Measurements from ENCODE around the gene NCAPG2. TPM values are rescaled to one million over a fixed set of nuclear protein-coding genes. Genes with fewer than 3 reads are reported as not detected.
A peak's percentile ranks its signal among the peaks of the same experiment; 100 is the strongest.

NCAPG2 gene
- total RNA-seq, 1 experiment from 2014 or later = 99.2 TPM

DNA sequence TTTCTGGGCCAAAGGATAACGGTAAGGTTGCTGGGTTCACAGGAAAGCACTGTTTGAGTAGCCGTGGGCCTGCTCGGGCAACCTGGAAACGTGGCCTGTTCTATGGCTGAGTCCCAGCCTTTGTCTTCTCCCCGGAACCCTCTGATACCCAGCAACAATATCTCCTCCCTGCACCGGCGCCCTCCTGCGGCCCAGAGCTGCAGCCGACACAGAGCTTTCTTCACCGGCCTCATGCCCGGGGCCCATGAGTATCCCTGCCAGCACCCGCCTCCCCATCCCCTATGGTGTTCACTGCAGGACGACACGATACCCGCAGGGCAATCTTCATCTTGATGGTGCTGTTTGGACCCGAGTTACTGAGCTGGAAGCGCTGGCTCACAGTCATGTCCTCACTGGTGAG is 38.6 kb upstream of the NCAPG2 start:
- Mint-ChIP-seq H3K36me3 (peaks cover 77% of the 10 kb centered on the region), H3K9me3 (no peaks in the 10 kb centered on the region), H3K4me1 (no peaks in the 10 kb centered on the region), H3K27me3 (ENCODE audit: low read depth) (no peaks in the 10 kb centered on the region; the same call in 1 of the 2 replicates), H3K4me3 (no peak overlapping the region), H3K27ac (peak overlapping the region; percentile 78)
- peak; percentile 64; the same call in 1 of the 2 replicates for TF ChIP-seq ZNF121 (CRISPR knock-in tag; IDR thresholded peaks at IDR 0.05)
- TF ChIP-seq, protein P1, sequence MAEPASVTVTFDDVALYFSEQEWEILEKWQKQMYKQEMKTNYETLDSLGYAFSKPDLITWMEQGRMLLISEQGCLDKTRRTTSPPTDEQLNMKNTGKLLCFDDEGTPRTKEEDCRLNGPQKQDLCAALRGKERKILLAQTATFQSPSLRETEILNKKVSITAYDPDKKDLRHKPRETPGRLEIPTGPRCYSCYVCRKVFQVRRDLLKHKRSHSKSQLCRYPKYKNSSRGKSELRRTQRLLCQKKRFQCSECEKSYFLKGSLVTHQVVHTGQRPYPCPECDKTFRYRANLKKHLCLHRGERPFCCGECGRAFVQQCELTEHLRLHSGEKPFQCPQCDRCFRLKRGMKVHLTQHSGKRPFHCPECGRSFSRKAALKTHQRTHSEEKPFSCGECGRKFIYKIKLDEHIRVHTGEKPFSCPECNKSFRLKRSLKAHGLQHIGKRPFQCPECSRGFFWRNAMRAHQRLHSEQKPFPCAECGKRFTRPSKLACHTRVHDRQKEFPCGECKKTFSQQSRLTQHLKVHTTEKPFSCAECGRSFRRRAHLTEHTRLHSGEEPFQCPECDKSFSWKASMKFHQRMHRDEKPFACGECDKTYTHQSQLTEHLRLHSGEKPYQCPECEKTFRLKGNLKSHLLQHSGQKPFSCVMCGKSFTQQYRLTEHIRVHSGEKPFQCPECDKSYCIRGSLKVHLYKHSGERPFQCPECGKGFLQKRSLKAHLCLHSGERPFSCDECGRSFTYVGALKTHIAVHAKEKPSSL (CRISPR knock-in tag; conservative IDR thresholded peaks at IDR 0.05) = no peak
- TF ChIP-seq ZNF232 (CRISPR knock-in tag; IDR thresholded peaks at IDR 0.05) = no peak
- ATAC-seq = peak; percentile 89
- peak; percentile 62 for DNase-seq (ENCODE audit: low spot score)
- POLR2A ChIA-PET = no interaction called here
- CTCF ChIA-PET = interaction anchor here (1.3 to 3.5 kb wide), 4 partner anchors 10 to 234 kb away, joined by 3 to 18 read pairs (median 7); partner anchors contain the start of gene NCAPG2

DNA sequence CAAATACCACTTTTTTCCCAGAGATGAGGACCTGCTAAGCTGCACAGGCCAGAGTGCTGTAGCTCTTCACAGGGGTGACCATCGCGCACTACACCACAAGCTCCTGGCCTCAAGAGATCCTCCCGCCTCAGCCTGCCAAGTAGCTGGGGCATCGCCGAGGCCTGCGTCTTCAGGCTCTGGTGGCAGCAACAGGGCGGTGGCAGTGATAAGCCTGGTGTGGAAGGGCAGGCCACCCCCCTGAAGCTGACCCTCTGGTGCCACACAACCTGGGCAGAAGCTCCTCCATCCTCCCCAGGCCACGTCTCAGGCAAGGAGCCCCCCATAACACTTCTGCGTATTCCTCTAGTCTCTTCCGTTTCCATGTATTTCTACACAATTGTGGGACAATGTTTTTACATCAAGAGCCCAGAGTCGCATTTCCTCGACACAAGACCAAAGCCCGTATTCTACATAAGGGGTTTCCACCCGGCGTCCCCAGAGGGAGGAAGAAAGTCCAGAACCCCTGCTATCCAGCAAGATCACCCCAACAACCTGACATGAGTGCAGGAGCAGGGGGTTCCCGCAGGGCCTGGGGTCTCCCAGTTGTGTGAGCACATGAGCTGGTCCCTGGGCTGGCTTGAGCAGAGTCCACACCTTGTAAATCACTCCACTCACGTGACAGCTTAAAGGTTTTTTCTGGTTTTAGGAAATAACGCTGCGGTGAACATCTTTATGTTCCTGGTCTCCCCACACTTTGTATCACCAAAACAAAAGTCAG is 37.6 kb upstream of the NCAPG2 start:
- ATAC-seq (no peak), DNase-seq (ENCODE audit: low spot score) (no peak)
- POLR2A ChIA-PET = no interaction called here
- Mint-ChIP-seq H3K27ac (peak overlapping the region; percentile 57; the same call in 1 of the 2 replicates), H3K9me3 (no peaks in the 10 kb centered on the region), H3K27me3 (ENCODE audit: low read depth) (no peaks in the 10 kb centered on the region; the same call in 1 of the 2 replicates), H3K4me3 (no peak overlapping the region), H3K4me1 (no peaks in the 10 kb centered on the region), H3K36me3 (peaks cover 73% of the 10 kb centered on the region)
- CTCF ChIA-PET = interaction anchor here (0.6 to 3.5 kb wide), 5 partner anchors 9 to 338 kb away, joined by 3 to 18 read pairs (median 4); partner anchors contain the start of gene NCAPG2
- TF ChIP-seq GRHL2 (CRISPR knock-in tag; IDR thresholded peaks at IDR 0.05; ENCODE audit: insufficient replicate concordance, severe bottlenecking) (no peak), TP53 (CRISPR knock-in tag; IDR thresholded peaks at IDR 0.05) (no peak), ZNF219 (CRISPR knock-in tag; IDR thresholded peaks at IDR 0.05; ENCODE audit: borderline replicate concordance) (no peak), FOXP1 (CRISPR knock-in tag; IDR thresholded peaks at IDR 0.05; ENCODE audit: borderline replicate concordance) (no peak), NFYB (CRISPR knock-in tag; conservative IDR thresholded peaks at IDR 0.05; ENCODE audit: low read depth) (no peak), GTF2I (CRISPR knock-in tag; conservative IDR thresholded peaks at IDR 0.05) (no peak), TEAD1 (CRISPR knock-in tag; IDR thresholded peaks at IDR 0.05) (no peak)

DNA sequence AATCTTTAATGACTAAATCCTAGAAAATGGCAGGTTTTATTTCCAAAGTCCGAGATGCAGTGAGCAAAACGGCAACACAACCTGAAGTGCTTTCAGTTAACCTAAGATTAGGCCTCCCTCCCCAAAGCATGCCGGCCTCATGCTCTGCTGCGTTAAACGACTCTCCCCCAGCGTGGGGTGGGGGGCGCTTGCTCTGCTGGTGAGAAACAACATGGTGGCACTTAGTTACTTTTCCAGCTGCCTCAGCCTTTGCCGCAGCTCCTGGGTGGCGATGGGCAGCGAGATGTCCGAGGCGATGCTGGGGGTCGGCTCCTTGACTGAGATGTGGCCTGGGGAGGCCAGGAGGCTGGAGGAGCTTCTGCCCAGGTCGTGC is 36.7 kb upstream of the NCAPG2 start:
- DNase-seq (ENCODE audit: low spot score) (no peak), ATAC-seq (no peak)
- ChIA-PET POLR2A (no interaction called here), CTCF (interaction anchor here (0.6 to 3.5 kb wide), 3 partner anchors 8 to 196 kb away, joined by 3 to 18 read pairs (median 10); partner anchors contain the start of gene NCAPG2)
- no peaks in the 10 kb centered on the region; the same call in 1 of the 2 replicates for H3K27me3 Mint-ChIP-seq (ENCODE audit: low read depth)
- H3K36me3 Mint-ChIP-seq = peaks cover 72% of the 10 kb centered on the region
- H3K9me3 Mint-ChIP-seq = no peaks in the 10 kb centered on the region
- H3K4me3 Mint-ChIP-seq = no peak overlapping the region
- H3K4me1 Mint-ChIP-seq = no peaks in the 10 kb centered on the region
- H3K27ac Mint-ChIP-seq = no peak overlapping the region
- no peak for TF ChIP-seq IRF2 (CRISPR knock-in tag; IDR thresholded peaks at IDR 0.05; ENCODE audit: borderline replicate concordance, low read depth)
- TF ChIP-seq, protein P2, sequence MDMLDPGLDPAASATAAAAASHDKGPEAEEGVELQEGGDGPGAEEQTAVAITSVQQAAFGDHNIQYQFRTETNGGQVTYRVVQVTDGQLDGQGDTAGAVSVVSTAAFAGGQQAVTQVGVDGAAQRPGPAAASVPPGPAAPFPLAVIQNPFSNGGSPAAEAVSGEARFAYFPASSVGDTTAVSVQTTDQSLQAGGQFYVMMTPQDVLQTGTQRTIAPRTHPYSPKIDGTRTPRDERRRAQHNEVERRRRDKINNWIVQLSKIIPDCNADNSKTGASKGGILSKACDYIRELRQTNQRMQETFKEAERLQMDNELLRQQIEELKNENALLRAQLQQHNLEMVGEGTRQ (CRISPR knock-in tag; IDR thresholded peaks at IDR 0.05) = no peak
- no peak for TF ChIP-seq TCF7 (CRISPR knock-in tag; IDR thresholded peaks at IDR 0.05; ENCODE audit: low read depth)
- no peak for TF ChIP-seq RELA (CRISPR knock-in tag; IDR thresholded peaks at IDR 0.05; ENCODE audit: borderline replicate concordance)
- TF ChIP-seq, protein P3, sequence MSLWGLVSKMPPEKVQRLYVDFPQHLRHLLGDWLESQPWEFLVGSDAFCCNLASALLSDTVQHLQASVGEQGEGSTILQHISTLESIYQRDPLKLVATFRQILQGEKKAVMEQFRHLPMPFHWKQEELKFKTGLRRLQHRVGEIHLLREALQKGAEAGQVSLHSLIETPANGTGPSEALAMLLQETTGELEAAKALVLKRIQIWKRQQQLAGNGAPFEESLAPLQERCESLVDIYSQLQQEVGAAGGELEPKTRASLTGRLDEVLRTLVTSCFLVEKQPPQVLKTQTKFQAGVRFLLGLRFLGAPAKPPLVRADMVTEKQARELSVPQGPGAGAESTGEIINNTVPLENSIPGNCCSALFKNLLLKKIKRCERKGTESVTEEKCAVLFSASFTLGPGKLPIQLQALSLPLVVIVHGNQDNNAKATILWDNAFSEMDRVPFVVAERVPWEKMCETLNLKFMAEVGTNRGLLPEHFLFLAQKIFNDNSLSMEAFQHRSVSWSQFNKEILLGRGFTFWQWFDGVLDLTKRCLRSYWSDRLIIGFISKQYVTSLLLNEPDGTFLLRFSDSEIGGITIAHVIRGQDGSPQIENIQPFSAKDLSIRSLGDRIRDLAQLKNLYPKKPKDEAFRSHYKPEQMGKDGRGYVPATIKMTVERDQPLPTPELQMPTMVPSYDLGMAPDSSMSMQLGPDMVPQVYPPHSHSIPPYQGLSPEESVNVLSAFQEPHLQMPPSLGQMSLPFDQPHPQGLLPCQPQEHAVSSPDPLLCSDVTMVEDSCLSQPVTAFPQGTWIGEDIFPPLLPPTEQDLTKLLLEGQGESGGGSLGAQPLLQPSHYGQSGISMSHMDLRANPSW (CRISPR knock-in tag; conservative IDR thresholded peaks at IDR 0.05; ENCODE audit: low read depth) = no peak
- no peak for TF ChIP-seq ZNF423 (CRISPR knock-in tag; IDR thresholded peaks at IDR 0.05)
- TF ChIP-seq, protein P4, sequence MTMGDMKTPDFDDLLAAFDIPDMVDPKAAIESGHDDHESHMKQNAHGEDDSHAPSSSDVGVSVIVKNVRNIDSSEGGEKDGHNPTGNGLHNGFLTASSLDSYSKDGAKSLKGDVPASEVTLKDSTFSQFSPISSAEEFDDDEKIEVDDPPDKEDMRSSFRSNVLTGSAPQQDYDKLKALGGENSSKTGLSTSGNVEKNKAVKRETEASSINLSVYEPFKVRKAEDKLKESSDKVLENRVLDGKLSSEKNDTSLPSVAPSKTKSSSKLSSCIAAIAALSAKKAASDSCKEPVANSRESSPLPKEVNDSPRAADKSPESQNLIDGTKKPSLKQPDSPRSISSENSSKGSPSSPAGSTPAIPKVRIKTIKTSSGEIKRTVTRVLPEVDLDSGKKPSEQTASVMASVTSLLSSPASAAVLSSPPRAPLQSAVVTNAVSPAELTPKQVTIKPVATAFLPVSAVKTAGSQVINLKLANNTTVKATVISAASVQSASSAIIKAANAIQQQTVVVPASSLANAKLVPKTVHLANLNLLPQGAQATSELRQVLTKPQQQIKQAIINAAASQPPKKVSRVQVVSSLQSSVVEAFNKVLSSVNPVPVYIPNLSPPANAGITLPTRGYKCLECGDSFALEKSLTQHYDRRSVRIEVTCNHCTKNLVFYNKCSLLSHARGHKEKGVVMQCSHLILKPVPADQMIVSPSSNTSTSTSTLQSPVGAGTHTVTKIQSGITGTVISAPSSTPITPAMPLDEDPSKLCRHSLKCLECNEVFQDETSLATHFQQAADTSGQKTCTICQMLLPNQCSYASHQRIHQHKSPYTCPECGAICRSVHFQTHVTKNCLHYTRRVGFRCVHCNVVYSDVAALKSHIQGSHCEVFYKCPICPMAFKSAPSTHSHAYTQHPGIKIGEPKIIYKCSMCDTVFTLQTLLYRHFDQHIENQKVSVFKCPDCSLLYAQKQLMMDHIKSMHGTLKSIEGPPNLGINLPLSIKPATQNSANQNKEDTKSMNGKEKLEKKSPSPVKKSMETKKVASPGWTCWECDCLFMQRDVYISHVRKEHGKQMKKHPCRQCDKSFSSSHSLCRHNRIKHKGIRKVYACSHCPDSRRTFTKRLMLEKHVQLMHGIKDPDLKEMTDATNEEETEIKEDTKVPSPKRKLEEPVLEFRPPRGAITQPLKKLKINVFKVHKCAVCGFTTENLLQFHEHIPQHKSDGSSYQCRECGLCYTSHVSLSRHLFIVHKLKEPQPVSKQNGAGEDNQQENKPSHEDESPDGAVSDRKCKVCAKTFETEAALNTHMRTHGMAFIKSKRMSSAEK (CRISPR knock-in tag; IDR thresholded peaks at IDR 0.05; ENCODE audit: borderline replicate concordance) = no peak
- no peak for TF ChIP-seq ETV6 (CRISPR knock-in tag; IDR thresholded peaks at IDR 0.05)
- TF ChIP-seq, protein P5, sequence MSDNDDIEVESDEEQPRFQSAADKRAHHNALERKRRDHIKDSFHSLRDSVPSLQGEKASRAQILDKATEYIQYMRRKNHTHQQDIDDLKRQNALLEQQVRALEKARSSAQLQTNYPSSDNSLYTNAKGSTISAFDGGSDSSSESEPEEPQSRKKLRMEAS (CRISPR knock-in tag; IDR thresholded peaks at IDR 0.05) = no peak
- TF ChIP-seq ATF1 (CRISPR knock-in tag; IDR thresholded peaks at IDR 0.05) = no peak
- TF ChIP-seq JAZF1 (CRISPR knock-in tag; IDR thresholded peaks at IDR 0.05) = no peak

Measured in WTC11 (cell line).